ENCODE data around the gene ARRB2.

The ARRB2 gene

DNA sequence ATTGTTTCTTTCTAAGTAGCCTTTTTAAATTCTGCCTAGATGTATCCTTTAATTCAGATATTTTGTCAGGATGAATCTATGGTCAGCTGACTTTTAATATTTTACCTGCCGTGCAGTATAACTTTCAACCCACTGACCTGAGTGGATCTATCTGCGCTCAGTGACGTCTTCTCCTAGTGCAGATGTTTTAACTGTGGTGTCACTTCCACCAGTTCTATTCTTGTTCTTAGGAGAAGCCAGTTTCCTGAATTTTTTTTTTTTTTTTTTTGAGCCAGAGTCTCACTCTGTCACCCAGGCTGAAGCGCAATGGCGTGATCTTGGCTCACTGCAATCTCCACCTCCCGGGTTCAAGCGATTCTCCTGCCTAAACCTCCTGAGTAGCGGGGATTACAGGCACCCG is 56.3 kb downstream of the ARRB2 start:
- DNase-seq: no peak

DNA sequence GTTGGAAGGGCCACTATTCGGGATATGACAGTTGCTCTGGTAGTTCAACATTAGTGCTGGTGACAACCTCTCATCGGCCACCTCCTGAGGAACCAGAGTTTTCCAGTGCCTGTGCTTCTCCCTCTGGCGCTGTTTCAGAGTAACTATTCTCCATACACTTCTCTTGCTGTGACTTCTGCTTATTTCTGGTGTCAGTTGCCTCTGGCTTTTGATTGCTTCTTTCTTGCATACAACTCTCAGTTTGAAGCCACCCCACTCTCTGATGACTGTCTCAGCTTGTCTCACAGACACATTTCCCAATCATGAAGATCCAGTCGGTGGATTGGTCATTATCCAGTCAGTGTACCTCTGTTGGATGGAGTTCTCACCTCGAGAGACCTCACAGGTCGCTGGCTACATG is 57.9 kb downstream of the ARRB2 start:
- no peak for DNase-seq

DNA sequence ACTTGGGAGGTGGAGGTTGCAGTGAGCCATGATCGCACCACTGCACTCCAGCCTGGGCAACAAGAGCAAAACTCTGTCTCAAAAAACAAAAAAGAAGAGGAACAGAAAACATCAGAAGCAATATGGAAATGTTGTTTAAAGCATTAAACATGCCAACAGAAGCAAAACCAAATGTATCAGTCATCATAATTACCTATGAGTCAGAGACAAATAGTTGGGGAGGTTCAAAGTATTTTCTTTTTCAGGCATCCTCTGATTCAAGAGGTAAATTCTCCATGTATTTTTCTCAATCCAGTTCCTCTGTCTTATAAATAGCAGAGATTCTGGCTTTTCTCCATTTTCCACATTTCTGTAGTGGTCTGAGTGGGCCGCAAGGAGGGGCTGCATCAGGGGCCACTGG is 59.2 kb downstream of the ARRB2 start:
- DNase-seq: no peak

Measured in NCI-H524 (cell line).